Measurements from ENCODE around the gene SLX4IP. TPM values are rescaled to one million over a fixed set of nuclear protein-coding genes. Genes with fewer than 3 reads are reported as not detected.
"Not testable (repeated sequence)": the region's sequence is repeated elsewhere in the genome, so short reads cannot be mapped to it uniquely, and the experiment has no call there.

SLX4IP gene
- 1 to 10 TPM; 3.2 to 4.9 TPM for total RNA-seq

GRCh38 chr20:10434832-10435812 lies at the start of gene SLX4IP:
Gene SLX4IP (plus strand): TSS chr20:10435305. CDS start chr20:10458205, 22,900 bp downstream.
- ATAC-seq: peak; percentile 65 to 67
- peak; percentile 81 for DNase-seq (ENCODE audit: low spot score)
- peak within 1 kb of the TSS; percentile 89 for H3K4me3 Mint-ChIP-seq
- H3K36me3 Mint-ChIP-seq: no peaks in the 10 kb centered on the region
- no peaks in the 10 kb centered on the region for H3K9me3 Mint-ChIP-seq
- peaks cover 18 to 31% of the 10 kb centered on the region in 2 donors for H3K4me1 Mint-ChIP-seq (ENCODE audit: low read depth in 2 of 2)
- H3K27ac Mint-ChIP-seq: peak within 1 kb of the TSS; percentile 87 to 97
- H3K27me3 Mint-ChIP-seq: no peaks in the 10 kb centered on the region

GRCh38 chr20:10385850-10386544 lies 49.1 kb upstream of the SLX4IP start:
- Mint-ChIP-seq H3K27ac (no peak overlapping the region), H3K9me3 (no peaks in the 10 kb centered on the region), H3K4me3 (no peak overlapping the region), H3K4me1 (ENCODE audit: low read depth in 2 of 2) (no peaks in the 10 kb centered on the region), H3K27me3 (peaks cover 7 to 8% of the 10 kb centered on the region in 2 donors), H3K36me3 (no peaks in the 10 kb centered on the region)
- DNase-seq (ENCODE audit: low spot score) (no peak), ATAC-seq (no peak)

- no peak overlapping the region for H3K27ac Mint-ChIP-seq
- no peaks in the 10 kb centered on the region for H3K36me3 Mint-ChIP-seq
- no peak overlapping the region for H3K4me3 Mint-ChIP-seq
- no peaks in the 10 kb centered on the region for H3K9me3 Mint-ChIP-seq
- H3K27me3 Mint-ChIP-seq: peaks cover 8 to 12% of the 10 kb centered on the region in 2 donors
- ATAC-seq (no peak), DNase-seq (ENCODE audit: low spot score) (no peak)
- no peaks in the 10 kb centered on the region for H3K4me1 Mint-ChIP-seq (ENCODE audit: low read depth in 2 of 2)
These were observed 47.4 kb upstream of the SLX4IP start for GRCh38 chr20:10387686-10388085.

- H3K27me3 Mint-ChIP-seq: peaks cover 8 to 12% of the 10 kb centered on the region in 2 donors
- no peaks in the 10 kb centered on the region for H3K4me1 Mint-ChIP-seq (ENCODE audit: low read depth in 2 of 2)
- no peak overlapping the region for H3K27ac Mint-ChIP-seq
- DNase-seq (ENCODE audit: low spot score) (no peak), ATAC-seq (no peak)
- no peak overlapping the region for H3K4me3 Mint-ChIP-seq
- no peaks in the 10 kb centered on the region for H3K36me3 Mint-ChIP-seq
- no peaks in the 10 kb centered on the region for H3K9me3 Mint-ChIP-seq
These were observed 46.5 kb upstream of the SLX4IP start for GRCh38 chr20:10388597-10388996.

- no peak overlapping the region for H3K4me3 Mint-ChIP-seq
- no peaks in the 10 kb centered on the region for H3K36me3 Mint-ChIP-seq
- no peak for ATAC-seq
- H3K9me3 Mint-ChIP-seq: no peaks in the 10 kb centered on the region
- H3K27me3 Mint-ChIP-seq: peaks cover 8 to 12% of the 10 kb centered on the region in 2 donors
- H3K27ac Mint-ChIP-seq: no peak overlapping the region
- H3K4me1 Mint-ChIP-seq (ENCODE audit: low read depth in 2 of 2): no peaks in the 10 kb centered on the region
- no peak for DNase-seq (ENCODE audit: low spot score)
These were observed 44.4 kb upstream of the SLX4IP start for GRCh38 chr20:10390709-10391108.

- not testable (repeated sequence) for ATAC-seq; DNase-seq (ENCODE audit: low spot score); H3K36me3 Mint-ChIP-seq; H3K27me3 Mint-ChIP-seq; H3K4me3 Mint-ChIP-seq; H3K27ac Mint-ChIP-seq; H3K4me1 Mint-ChIP-seq (ENCODE audit: low read depth in 2 of 2); H3K9me3 Mint-ChIP-seq
These were observed 40.4 kb upstream of the SLX4IP start for GRCh38 chr20:10394752-10395151.

- Mint-ChIP-seq H3K27me3 (no peaks in the 10 kb centered on the region), H3K4me1 (ENCODE audit: low read depth in 2 of 2) (peaks cover 0 to 3% of the 10 kb centered on the region in 2 donors), H3K27ac (no peak overlapping the region), H3K36me3 (no peaks in the 10 kb centered on the region), H3K4me3 (no peak overlapping the region), H3K9me3 (no peaks in the 10 kb centered on the region)
- ATAC-seq: no peak
- no peak for DNase-seq (ENCODE audit: low spot score)
These were observed 36.2 kb upstream of the SLX4IP start for GRCh38 chr20:10398834-10399369.

GRCh38 chr20:10402938-10403608 lies 32.0 kb upstream of the SLX4IP start:
- H3K4me3 Mint-ChIP-seq: no peak overlapping the region
- no peaks in the 10 kb centered on the region for H3K36me3 Mint-ChIP-seq
- ATAC-seq (no peak), DNase-seq (ENCODE audit: low spot score) (no peak)
- peaks cover 0 to 3% of the 10 kb centered on the region in 2 donors for H3K4me1 Mint-ChIP-seq (ENCODE audit: low read depth in 2 of 2)
- H3K27ac Mint-ChIP-seq: no peak overlapping the region
- H3K27me3 Mint-ChIP-seq: no peaks in the 10 kb centered on the region
- H3K9me3 Mint-ChIP-seq: no peaks in the 10 kb centered on the region

GRCh38 chr20:10404023-10404628 lies 31.0 kb upstream of the SLX4IP start:
- Mint-ChIP-seq H3K27ac (no peak overlapping the region), H3K4me1 (ENCODE audit: low read depth in 2 of 2) (peaks cover 0 to 3% of the 10 kb centered on the region in 2 donors), H3K9me3 (no peaks in the 10 kb centered on the region), H3K36me3 (no peaks in the 10 kb centered on the region), H3K27me3 (no peaks in the 10 kb centered on the region), H3K4me3 (no peak overlapping the region)
- ATAC-seq (no peak), DNase-seq (ENCODE audit: low spot score) (no peak)

GRCh38 chr20:10404959-10405530 lies 30.1 kb upstream of the SLX4IP start:
- H3K4me1 Mint-ChIP-seq (ENCODE audit: low read depth in 2 of 2): peaks cover 0 to 3% of the 10 kb centered on the region in 2 donors
- H3K9me3 Mint-ChIP-seq: no peaks in the 10 kb centered on the region
- DNase-seq (ENCODE audit: low spot score) (no peak), ATAC-seq (no peak)
- no peak overlapping the region for H3K4me3 Mint-ChIP-seq
- H3K27me3 Mint-ChIP-seq: no peaks in the 10 kb centered on the region
- H3K27ac Mint-ChIP-seq: no peak overlapping the region
- no peaks in the 10 kb centered on the region for H3K36me3 Mint-ChIP-seq

- Mint-ChIP-seq H3K4me3 (no peak overlapping the region), H3K27ac (no peak overlapping the region), H3K9me3 (no peaks in the 10 kb centered on the region), H3K4me1 (ENCODE audit: low read depth in 2 of 2) (peaks cover 0 to 2% of the 10 kb centered on the region in 2 donors), H3K27me3 (no peaks in the 10 kb centered on the region), H3K36me3 (no peaks in the 10 kb centered on the region)
- DNase-seq (ENCODE audit: low spot score) (no peak), ATAC-seq (no peak)
These were observed 26.8 kb upstream of the SLX4IP start for GRCh38 chr20:10408108-10408813.

GRCh38 chr20:10411673-10412072 lies 23.4 kb upstream of the SLX4IP start:
- Mint-ChIP-seq H3K27ac (no peak overlapping the region), H3K27me3 (no peaks in the 10 kb centered on the region), H3K9me3 (no peaks in the 10 kb centered on the region), H3K4me3 (no peak overlapping the region), H3K4me1 (ENCODE audit: low read depth in 2 of 2) (peaks cover 0 to 4% of the 10 kb centered on the region in 2 donors), H3K36me3 (no peaks in the 10 kb centered on the region)
- ATAC-seq (no peak), DNase-seq (ENCODE audit: low spot score) (no peak)
